GM21423 (cell line): ENCODE results near the gene LAPTM5.
A peak's percentile ranks its signal among the peaks of the same experiment; 100 is the strongest.
"Not testable (repeated sequence)": the region's sequence is repeated elsewhere in the genome, so short reads cannot be mapped to it uniquely, and the experiment has no call there.

ENCODE experiments used
- ATAC-seq: cut with Tn5 transposase; IDR thresholded peaks from one replicate; pipeline ENCODE4 v1.9.1; 2021; ENCODE audit warnings: mild to moderate bottlenecking, moderate library complexity; ENCODE audit not compliant: unreplicated experiment

The LAPTM5 gene

DNA sequence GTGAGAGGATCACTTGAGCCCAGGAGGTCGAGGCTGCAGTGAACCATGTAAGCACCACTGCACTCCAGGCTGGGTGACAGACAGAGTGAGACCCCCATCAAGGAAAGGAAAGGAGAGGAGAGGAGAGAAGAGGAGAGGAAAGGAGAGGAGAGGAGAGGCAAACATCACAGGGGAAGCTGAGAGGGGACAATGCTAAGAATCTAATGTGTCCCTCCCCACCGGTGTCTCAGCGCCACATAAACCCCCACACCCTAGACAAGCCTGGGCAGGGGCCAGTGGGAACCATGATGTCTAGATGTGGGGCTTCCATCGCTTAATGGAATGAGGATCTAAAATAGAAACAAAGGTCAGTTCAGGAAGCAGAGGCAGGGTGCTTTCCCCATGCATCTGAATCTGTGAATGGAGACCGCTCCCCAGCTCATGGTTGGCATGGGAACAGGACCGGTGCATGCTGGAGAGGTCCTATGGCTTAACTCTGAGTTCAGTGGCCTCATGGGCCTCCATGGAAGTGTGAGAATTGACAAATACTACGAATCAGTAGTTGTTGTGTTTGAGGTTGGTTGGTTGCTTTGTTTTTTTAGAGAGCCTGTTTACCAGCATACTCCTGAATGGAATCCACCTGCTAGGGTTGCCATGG lies 16.3 kb upstream of the LAPTM5 start:
- no peak for ATAC-seq

- no peak for ATAC-seq
Observed at GRCh38 chr1:30771005-30771404, 13.4 kb upstream of the LAPTM5 start.

DNA sequence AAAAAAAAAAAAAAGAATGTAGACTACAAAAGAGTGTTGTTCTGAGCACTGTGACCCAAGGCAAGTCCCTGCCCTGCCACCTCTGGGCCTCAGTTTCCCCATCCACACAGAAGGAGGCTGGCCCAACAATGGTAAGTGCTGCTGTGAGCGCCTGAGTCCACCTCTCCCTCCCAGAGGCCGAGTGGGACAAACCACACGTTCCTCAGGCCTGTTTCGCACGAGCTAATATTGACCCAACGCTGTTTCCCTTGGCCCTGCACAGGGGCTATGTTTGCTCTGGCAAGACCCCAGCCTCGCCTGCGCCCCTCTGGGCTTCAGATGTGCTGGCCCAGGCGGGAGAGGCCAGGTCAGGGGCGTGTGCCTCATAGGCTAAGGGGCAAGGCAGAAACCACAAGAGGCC lies 12.6 kb upstream of the LAPTM5 start:
- ATAC-seq: no peak

DNA sequence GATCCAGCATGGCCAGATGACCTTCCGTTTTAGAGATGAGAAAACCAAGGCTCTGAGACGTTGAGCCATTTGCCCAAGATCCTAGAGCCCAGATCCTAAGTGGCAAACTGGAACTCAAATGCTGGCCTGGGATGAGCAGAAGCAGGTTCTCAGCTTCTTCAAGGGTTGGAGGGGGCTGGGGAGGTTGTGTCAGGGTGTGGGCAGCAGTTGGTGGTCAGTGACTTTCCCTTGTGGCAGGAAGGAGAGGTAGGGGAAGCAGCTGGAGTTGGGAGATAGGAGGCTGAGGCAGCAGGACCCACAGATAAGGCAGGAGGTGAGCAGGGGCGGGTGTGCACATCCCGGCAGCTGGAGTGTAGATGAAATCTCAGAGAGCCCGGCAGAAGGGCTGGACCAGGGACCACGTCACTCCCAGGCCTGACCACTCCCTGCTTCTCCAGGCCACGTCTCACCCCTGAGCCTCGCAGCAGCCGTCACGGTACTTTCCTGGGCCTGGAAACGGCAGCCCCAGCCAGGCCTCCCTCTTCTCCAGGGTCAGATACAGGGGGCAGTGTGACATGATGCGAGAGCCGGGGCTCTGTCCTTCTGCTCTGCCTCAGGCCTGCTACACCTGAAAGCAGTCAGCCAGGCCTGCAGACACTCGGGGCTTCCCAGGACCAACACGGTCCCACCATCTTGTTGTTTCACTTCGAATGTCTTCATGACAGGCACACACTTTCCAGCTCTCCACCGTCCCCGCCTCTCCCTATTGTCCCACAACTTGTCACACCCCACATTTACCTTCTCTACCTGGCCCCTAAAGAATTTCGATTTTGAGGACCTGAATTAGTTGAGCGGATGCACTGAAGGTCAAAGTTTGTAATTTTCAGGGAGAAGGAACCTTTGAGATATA lies 11.5 kb upstream of the LAPTM5 start:
- no peak for ATAC-seq

DNA sequence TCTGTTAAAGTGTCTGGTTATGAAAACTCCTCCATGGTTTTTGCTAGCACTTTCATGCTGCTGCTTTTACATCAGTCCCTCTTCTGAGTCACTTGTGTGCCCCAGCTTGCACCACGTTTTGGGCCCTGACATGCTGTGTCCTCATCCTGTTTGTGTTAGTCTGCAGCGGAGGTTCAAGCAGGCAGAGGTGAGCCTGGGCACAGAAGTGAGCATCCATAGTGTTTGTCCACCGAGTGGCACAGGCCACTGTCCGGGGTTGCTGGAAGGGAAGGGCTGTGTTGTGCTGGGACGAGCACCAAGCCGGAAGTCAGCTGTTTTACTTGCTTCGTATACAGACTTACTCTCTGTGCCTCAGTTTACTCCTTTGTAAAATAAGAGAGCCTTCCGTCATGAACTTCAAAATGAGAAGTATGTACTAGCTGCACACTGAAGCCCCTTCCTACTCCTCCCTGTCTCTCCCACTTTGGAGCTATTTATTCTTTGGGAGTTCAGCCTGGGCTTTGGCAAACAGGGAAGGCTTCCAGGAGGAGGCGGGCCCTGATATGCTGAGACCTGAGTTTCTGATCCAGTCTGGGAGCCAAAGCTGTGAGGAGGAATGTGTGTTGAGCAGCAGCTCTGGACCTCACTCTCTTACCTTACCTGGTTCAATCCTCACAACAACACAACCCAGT lies 10.7 kb upstream of the LAPTM5 start:
- no peak for ATAC-seq

DNA sequence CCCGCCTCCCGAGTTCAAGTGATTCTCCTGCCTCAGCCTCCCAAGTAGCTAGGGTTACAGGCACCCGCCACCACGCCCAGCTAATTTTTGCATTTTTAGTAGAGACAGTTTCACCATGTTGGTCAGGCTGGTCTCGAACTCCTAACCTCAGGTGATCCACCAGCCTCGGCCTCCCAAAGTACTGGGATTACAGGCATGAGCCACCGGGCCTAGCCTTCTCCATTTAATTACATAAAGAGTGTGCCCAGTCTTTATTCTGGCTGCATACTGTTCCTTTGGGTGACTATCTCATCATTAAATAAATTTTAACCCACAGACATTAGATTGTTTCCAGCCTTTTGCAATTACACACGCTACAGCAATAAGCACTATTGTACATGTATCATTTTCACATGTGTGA lies 9.4 kb upstream of the LAPTM5 start:
- ATAC-seq: not testable (repeated sequence)

- no peak for ATAC-seq
Observed at GRCh38 chr1:30765556-30766434, 8.2 kb upstream of the LAPTM5 start.

DNA sequence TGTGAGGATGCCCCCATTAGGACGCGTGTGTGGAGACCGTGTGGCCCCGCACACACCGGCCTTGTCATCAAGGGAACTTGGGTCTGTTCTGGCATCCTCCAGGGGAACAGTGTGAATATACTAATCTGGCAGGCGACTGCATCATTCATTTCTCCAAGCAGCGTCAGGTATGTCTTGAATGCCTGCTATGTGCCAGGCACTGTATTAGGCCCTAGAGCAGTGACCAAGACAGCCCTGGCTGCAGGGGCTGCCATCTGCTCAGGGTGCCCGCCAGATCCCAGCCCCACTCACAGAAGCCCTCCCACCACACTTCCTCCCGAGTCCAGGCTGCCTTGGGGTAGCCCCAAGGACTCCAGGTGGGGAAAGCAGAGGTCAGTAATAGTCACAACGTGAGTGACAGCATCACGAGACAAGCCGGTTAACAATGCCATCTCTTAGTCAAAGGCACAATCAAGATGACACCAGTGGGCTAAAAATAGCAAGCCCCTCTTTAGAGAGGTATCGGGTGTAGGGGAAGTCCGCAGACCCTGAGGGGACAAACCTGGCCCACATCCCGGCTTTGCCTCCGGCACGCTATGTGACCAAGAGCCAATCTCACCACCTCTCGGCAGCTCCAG lies 7.5 kb upstream of the LAPTM5 start:
- peak; percentile 38 for ATAC-seq

GRCh38 chr1:30764396-30764795 lies 6.8 kb upstream of the LAPTM5 start:
- ATAC-seq: no peak

GRCh38 chr1:30763651-30764248 lies 6.2 kb upstream of the LAPTM5 start:
- no peak for ATAC-seq

GRCh38 chr1:30762930-30763650 lies 5.5 kb upstream of the LAPTM5 start:
- ATAC-seq: no peak

GRCh38 chr1:30762152-30762929 lies 4.8 kb upstream of the LAPTM5 start:
- no peak for ATAC-seq

GRCh38 chr1:30761381-30762151 lies 4.0 kb upstream of the LAPTM5 start:
- no peak for ATAC-seq

GRCh38 chr1:30760596-30761324 lies 3.2 kb upstream of the LAPTM5 start:
- ATAC-seq: no peak

DNA sequence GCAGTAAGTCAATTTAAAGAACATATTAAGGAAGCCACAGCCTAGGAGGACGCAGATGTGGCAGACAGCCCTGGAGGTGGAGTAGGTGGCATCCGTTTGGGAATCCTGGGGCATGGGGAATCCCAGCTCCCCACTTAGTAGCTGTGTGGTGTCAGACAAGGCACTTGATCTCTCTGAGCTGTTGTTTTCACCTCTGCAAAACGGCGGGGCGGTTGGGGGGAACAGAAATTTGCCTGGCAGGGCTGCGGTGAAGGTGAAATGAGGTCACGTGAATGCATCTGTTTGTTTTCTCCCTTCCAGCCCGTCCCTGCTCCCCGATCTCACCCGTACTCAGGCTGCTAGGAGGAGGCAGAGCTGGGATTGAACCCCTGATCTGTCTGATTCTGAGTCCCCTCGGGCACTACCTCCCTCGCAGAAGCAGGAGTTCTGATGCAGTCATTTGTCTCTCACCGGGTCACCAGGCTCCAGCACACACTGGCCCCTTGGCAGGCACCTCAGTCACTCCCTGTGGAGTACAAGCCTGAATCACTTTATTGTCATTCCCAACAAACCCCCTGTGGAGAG lies 2.2 kb upstream of the LAPTM5 start:
- ATAC-seq: no peak

DNA sequence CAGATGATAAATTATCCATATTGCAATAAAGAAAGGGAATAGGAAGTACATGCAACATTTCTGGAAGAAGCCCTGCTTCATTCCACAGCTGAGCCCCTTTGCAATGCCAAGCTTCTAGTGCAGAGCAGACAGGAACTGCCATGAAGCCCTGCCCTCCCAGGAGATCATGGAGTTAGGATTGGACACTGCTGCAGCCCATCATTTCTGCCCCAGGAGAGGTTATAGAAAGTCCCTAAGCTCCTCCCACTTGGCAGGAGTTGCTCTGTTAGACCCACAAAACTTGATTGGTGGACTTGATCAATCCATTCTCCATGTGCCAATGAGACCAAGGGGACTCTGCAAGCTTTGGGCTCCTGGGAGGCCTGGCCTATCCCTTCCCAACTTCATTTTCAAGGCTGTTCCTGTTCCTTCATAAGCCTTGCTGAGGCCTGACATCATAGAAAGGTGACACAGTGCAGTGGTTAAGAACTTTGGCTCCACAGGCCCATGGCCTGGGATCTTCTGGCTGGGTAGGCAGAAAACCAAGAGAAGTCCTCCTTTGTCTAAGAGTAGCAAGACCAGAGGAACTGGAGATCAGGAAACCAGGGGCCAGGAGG lies 1.3 kb upstream of the LAPTM5 start:
- ATAC-seq: no peak
